SU-DHL-6 (cell line): ENCODE measurements around the gene WDR17.

Experiments
- CTCF ChIP-seq: fragments of 200-600 bp; sonication (generic); IDR thresholded peaks from one replicate; pipeline ENCODE4 v1.5.1; 2017; ENCODE audit warnings: antibody characterized with exemption, mild to moderate bottlenecking, low read length, moderate library complexity; ENCODE audit not compliant: insufficient read depth, poor library complexity, severe bottlenecking
- EZH2phosphoT487 ChIP-seq: fragments of 200-600 bp; sonication (generic), shearing (Covaris generic); conservative IDR thresholded peaks from 2 replicates; pipeline ENCODE4 v1.6.1; 2018; ENCODE audit warnings: mild to moderate bottlenecking, antibody characterized with exemption, low read length, moderate library complexity, mixed read lengths

GRCh38 chr4:176048631-176049030, 17.0 kb upstream of the WDR17 start:
- TF ChIP-seq CTCF, result no peak
- no peak for TF ChIP-seq EZH2phosphoT487
